HG02852 (cell line): ENCODE results near the gene PHF11.
A peak's percentile ranks its signal among the peaks of the same experiment; 100 is the strongest.

Experiments
- ATAC-seq: cut with Tn5 transposase; IDR thresholded peaks from one replicate; pipeline ENCODE4 v1.9.1; 2021; ENCODE audit warnings: mild to moderate bottlenecking, moderate library complexity; ENCODE audit not compliant: unreplicated experiment

Gene PHF11

GRCh38 chr13:49497272-49497671 is 1.5 kb downstream of the PHF11 start:
- no peak for ATAC-seq

GRCh38 chr13:49498206-49498605 is 2.5 kb downstream of the PHF11 start:
- no peak for ATAC-seq

- no peak for ATAC-seq
These were observed 4.3 kb downstream of the PHF11 start for GRCh38 chr13:49499889-49500660.

GRCh38 chr13:49502954-49503353 is 7.2 kb downstream of the PHF11 start:
- ATAC-seq: no peak

- ATAC-seq: no peak
These were observed 8.2 kb downstream of the PHF11 start for GRCh38 chr13:49503951-49504350.

- ATAC-seq: no peak
These were observed 16.8 kb downstream of the PHF11 start for GRCh38 chr13:49512578-49512977.

GRCh38 chr13:49516467-49516866 is 20.7 kb downstream of the PHF11 start:
- no peak for ATAC-seq

GRCh38 chr13:49517461-49517860 is 21.7 kb downstream of the PHF11 start:
- ATAC-seq: no peak

GRCh38 chr13:49521224-49521623 is 25.5 kb downstream of the PHF11 start:
- ATAC-seq: no peak

- ATAC-seq: no peak
These were observed 29.2 kb downstream of the PHF11 start for GRCh38 chr13:49524740-49525501.

- no peak for ATAC-seq
These were observed 31.4 kb downstream of the PHF11 start for GRCh38 chr13:49527123-49527522.

GRCh38 chr13:49528161-49528560 is 32.4 kb downstream of the PHF11 start:
- no peak for ATAC-seq

- ATAC-seq: peak; percentile 73
These were observed 34.7 kb downstream of the PHF11 start for GRCh38 chr13:49530457-49530856.

- ATAC-seq: no peak
These were observed 36.8 kb downstream of the PHF11 start for GRCh38 chr13:49532593-49532992.

GRCh38 chr13:49533011-49533410 is 37.3 kb downstream of the PHF11 start:
- no peak for ATAC-seq

GRCh38 chr13:49533591-49534269 is 38.0 kb downstream of the PHF11 start:
- ATAC-seq: no peak

GRCh38 chr13:49536144-49536873 is 40.6 kb downstream of the PHF11 start:
- no peak for ATAC-seq

GRCh38 chr13:49538404-49538803 is 42.7 kb downstream of the PHF11 start:
- no peak for ATAC-seq

- ATAC-seq: no peak
These were observed 43.6 kb downstream of the PHF11 start for GRCh38 chr13:49539313-49539712.

GRCh38 chr13:49539746-49540145 is 44.0 kb downstream of the PHF11 start:
- ATAC-seq: no peak

GRCh38 chr13:49540552-49540951 is 44.8 kb downstream of the PHF11 start:
- no peak for ATAC-seq
